GM19351 (cell line): ENCODE measurements around the gene GPC6.

Source experiments
- ATAC-seq: cut with Tn5 transposase; IDR thresholded peaks from one replicate; pipeline ENCODE4 v1.9.1; 2021; ENCODE audit warnings: mild to moderate bottlenecking, moderate library complexity; ENCODE audit not compliant: unreplicated experiment

The GPC6 gene

GRCh38 chr13:94007072-94007471 lies 780.5 kb downstream of the GPC6 start:
- no peak for ATAC-seq

GRCh38 chr13:94009701-94010100 lies 783.1 kb downstream of the GPC6 start:
- no peak for ATAC-seq

GRCh38 chr13:94014461-94014860 lies 787.9 kb downstream of the GPC6 start:
- no peak for ATAC-seq

GRCh38 chr13:94020426-94020825 lies 793.8 kb downstream of the GPC6 start:
- ATAC-seq, result no peak

- no peak for ATAC-seq
Observed at GRCh38 chr13:94020833-94021232, 794.2 kb downstream of the GPC6 start.

- no peak for ATAC-seq
Observed at GRCh38 chr13:94028234-94028633, 801.6 kb downstream of the GPC6 start.

GRCh38 chr13:94028650-94029049 lies 802.0 kb downstream of the GPC6 start:
- ATAC-seq, result no peak

GRCh38 chr13:94030415-94031119 lies 804.0 kb downstream of the GPC6 start:
- ATAC-seq, result no peak

- ATAC-seq, result no peak
Observed at GRCh38 chr13:94031609-94032008, 805.0 kb downstream of the GPC6 start.

- ATAC-seq, result no peak
Observed at GRCh38 chr13:94033098-94033497, 806.5 kb downstream of the GPC6 start.

GRCh38 chr13:94033830-94034642 lies 807.4 kb downstream of the GPC6 start:
- no peak for ATAC-seq

- no peak for ATAC-seq
Observed at GRCh38 chr13:94050039-94050438, 823.4 kb downstream of the GPC6 start.

- no peak for ATAC-seq
Observed at GRCh38 chr13:94050686-94051085, 824.1 kb downstream of the GPC6 start.

- ATAC-seq, result no peak
Observed at GRCh38 chr13:94053986-94054593, 827.5 kb downstream of the GPC6 start.

- no peak for ATAC-seq
Observed at GRCh38 chr13:94056362-94056990, 829.9 kb downstream of the GPC6 start.

GRCh38 chr13:94057618-94058186 lies 831.1 kb downstream of the GPC6 start:
- ATAC-seq, result no peak

GRCh38 chr13:94058821-94059360 lies 832.3 kb downstream of the GPC6 start:
- ATAC-seq, result no peak

- no peak for ATAC-seq
Observed at GRCh38 chr13:94061301-94061700, 834.7 kb downstream of the GPC6 start.

- ATAC-seq, result no peak
Observed at GRCh38 chr13:94063096-94063495, 836.5 kb downstream of the GPC6 start.

GRCh38 chr13:94063848-94064247 lies 837.2 kb downstream of the GPC6 start:
- ATAC-seq, result no peak

- no peak for ATAC-seq
Observed at GRCh38 chr13:94065741-94066140, 839.1 kb downstream of the GPC6 start.
